CD4-positive, alpha-beta T cell treated with Interferon alpha-2 for 1 hour (primary cell): ENCODE data around the gene ISYNA1.

Experiments used
- DNase-seq, 2 donors: peaks; one replicate each; pipeline ENCODE4 v3.0.0-alpha.2; 2020 to 2022

The ISYNA1 gene

GRCh38 chr19:18442941-18443340, 5.0 kb upstream of the ISYNA1 start:
- DNase-seq, result no peak

- DNase-seq, result peak; percentile 55 to 73
Observed at GRCh38 chr19:18441804-18442788, 4.2 kb upstream of the ISYNA1 start.

GRCh38 chr19:18440936-18441803, 3.2 kb upstream of the ISYNA1 start:
- DNase-seq, result no peak

GRCh38 chr19:18440415-18440877, 2.5 kb upstream of the ISYNA1 start:
- DNase-seq, result peak in 1 of 2 donors; percentile 49

- DNase-seq, result no peak
Observed at GRCh38 chr19:18439910-18440237, 1.9 kb upstream of the ISYNA1 start.

GRCh38 chr19:18439025-18439909, 1.3 kb upstream of the ISYNA1 start:
- DNase-seq, result no peak

GRCh38 chr19:18438331-18439024, 545 bp upstream of the ISYNA1 start:
- no peak for DNase-seq

GRCh38 chr19:18436671-18437490, 1.1 kb downstream of the ISYNA1 start:
- DNase-seq, result peak; percentile 85 to 89

GRCh38 chr19:18435842-18436670, 1.9 kb downstream of the ISYNA1 start:
- DNase-seq, result no peak

- no peak for DNase-seq
Observed at GRCh38 chr19:18435178-18435841, 2.6 kb downstream of the ISYNA1 start.

GRCh38 chr19:18434411-18435175, 3.3 kb downstream of the ISYNA1 start:
- DNase-seq, result no peak

GRCh38 chr19:18433735-18434398, 4.1 kb downstream of the ISYNA1 start:
- DNase-seq, result no peak

- DNase-seq, result peak in 1 of 2 donors; percentile 53
Observed at GRCh38 chr19:18433015-18433691, 4.8 kb downstream of the ISYNA1 start.

- no peak for DNase-seq
Observed at GRCh38 chr19:18432275-18433014, 5.5 kb downstream of the ISYNA1 start.

GRCh38 chr19:18431351-18432197, 6.4 kb downstream of the ISYNA1 start:
- DNase-seq, result no peak
